Panc1 (cell line): Measurements from ENCODE around the gene ABHD8.

Experiments used
- CTCF ChIP-seq: fragments of 450-650 bp; IDR thresholded peaks from 2 replicates; pipeline ENCODE4 v1.5.1; 2017; ENCODE audit warnings: mild to moderate bottlenecking
- POLR2AphosphoS5 ChIP-seq: IDR thresholded peaks from 2 replicates; pipeline ENCODE4 v1.6.1; 2012; ENCODE audit warnings: mild to moderate bottlenecking, low read depth, low read length, moderate library complexity
- REST ChIP-seq, 2 experiments: IDR thresholded peaks; 2 replicates each; pipeline ENCODE4 v1.6.1; 2011 to 2012; ENCODE audit warnings: low read depth in 2 of 2, control low read depth in 1 of 2, low read length in 1 of 2, mild to moderate bottlenecking in 1 of 2, moderate library complexity in 1 of 2; ENCODE audit not compliant: insufficient read depth in 1 of 2
- SIN3A ChIP-seq: IDR thresholded peaks from 2 replicates; pipeline ENCODE4 v1.6.1; 2012; ENCODE audit warnings: low read depth, mild to moderate bottlenecking, low read length, moderate library complexity, borderline replicate concordance; ENCODE audit not compliant: insufficient read depth
- TCF7L2 ChIP-seq: IDR thresholded peaks from 2 replicates; pipeline ENCODE4 v1.6.1; 2011; ENCODE audit warnings: mild to moderate bottlenecking, low read depth, low read length, inconsistent platforms

- TF ChIP-seq CTCF (no peak), REST (IDR thresholded peaks at IDR 0.05; ENCODE audit: insufficient read depth in 1 of 2, low read depth in 2 of 2, low read length in 1 of 2) (no peak), TCF7L2 (no peak), SIN3A (no peak), POLR2AphosphoS5 (no peak)
Measured at GRCh38 chr19:17243211-17243829, 59.9 kb downstream of the ABHD8 start.
